Endothelial cell of umbilical vein (primary cell): ENCODE measurements around the gene CCNY. TPM values are rescaled to one million over a fixed set of nuclear protein-coding genes. Genes with fewer than 3 reads are reported as not detected.

ENCODE experiments used
- BruUV-seq: library from RNA; stranded (reverse); fragments of 400-500 nt; replicated peaks from 2 replicates; lab custom pipeline; 2021; lab: Mats Ljungman, UMichigan
- CTCF ChIA-PET: fragments of 300-600, 350-600 bp; sonication (Branson Sonifier 250); formaldehyde crosslinking; loops from one replicate; lab custom pipeline; 2021; ENCODE audit warnings: antibody characterized with exemption, inconsistent platforms; lab: Charles Lee
- POLR2A ChIA-PET: fragments of 300-600, 350-600 bp; sonication (Branson Sonifier 250); formaldehyde crosslinking; loops from one replicate; lab custom pipeline; 2021; ENCODE audit warnings: antibody characterized with exemption, inconsistent platforms; lab: Charles Lee
- DNase-seq: peaks from one replicate; pipeline ENCODE4 v3.0.0-alpha.2; 2011; ENCODE audit warnings: low read depth, low spot score
- FAIRE-seq: peaks from 2 replicates; lab custom pipeline; 2011; peaks lifted over from hg19 to GRCh38; lab: Jason Lieb, UNC
- H2AFZ ChIP-seq: 2 replicates; pipeline ENCODE4 v1.6.0; 2012; ENCODE audit warnings: low read depth, low read length, control low read depth, inconsistent platforms
- H3K27ac ChIP-seq: 2 replicates; pipeline ENCODE4 v1.5.1; 2011; ENCODE audit warnings: low read depth, mild to moderate bottlenecking, control low read depth, low read length, moderate library complexity; ENCODE audit not compliant: insufficient read depth
- H3K27me3 ChIP-seq, 2 experiments: 2 replicates each; pipeline versions ENCODE4 v1.6.0 to v1.6.1; 2011; ENCODE audit warnings: low read length in 2 of 2, mixed read lengths in 1 of 2; ENCODE audit not compliant: control insufficient read depth in 2 of 2, insufficient read depth in 2 of 2
- H3K36me3 ChIP-seq, 2 experiments: 2 replicates in 1 of 2; 3 replicates in 1 of 2; pipeline ENCODE4 v1.5.1; 2011; ENCODE audit warnings: low read length in 2 of 2, mild to moderate bottlenecking in 1 of 2, moderate library complexity in 1 of 2; ENCODE audit not compliant: control insufficient read depth in 2 of 2, insufficient read depth in 2 of 2; ENCODE audit errors: extremely low read depth in 1 of 2
- H3K4me1 ChIP-seq: 3 replicates; pipeline ENCODE4 v1.5.1; 2011; ENCODE audit warnings: mild to moderate bottlenecking, low read length; ENCODE audit not compliant: control insufficient read depth, insufficient read depth; ENCODE audit errors: extremely low read depth
- H3K4me2 ChIP-seq: 2 replicates; pipeline ENCODE4 v1.6.1; 2011; ENCODE audit warnings: low read length, control low read depth, mixed read lengths; ENCODE audit not compliant: insufficient read depth
- H3K4me3 ChIP-seq, 3 experiments: fragments of 200-600 bp in 1 of 3; sonication (generic), shearing (Covaris generic) in 1 of 3; replicated peaks in 1 of 3; 2 replicates each; pipeline ENCODE4 v1.5.1; 2011 to 2016; ENCODE audit warnings: control low read depth in 3 of 3, low read length in 3 of 3, mild to moderate bottlenecking in 2 of 3, inconsistent platforms in 1 of 3, low read depth in 1 of 3, moderate library complexity in 1 of 3; ENCODE audit not compliant: insufficient read depth in 1 of 3
- H3K79me2 ChIP-seq: 2 replicates; pipeline ENCODE4 v1.6.0; 2012; ENCODE audit warnings: low read length, inconsistent platforms; ENCODE audit not compliant: control insufficient read depth, insufficient read depth
- H3K9ac ChIP-seq: replicated peaks from 2 replicates; pipeline ENCODE3; 2011; ENCODE audit warnings: low read length, control low read depth; ENCODE audit not compliant: insufficient read depth; ENCODE audit errors: extremely low read depth
- H3K9me1 ChIP-seq: replicated peaks from 3 replicates; pipeline ENCODE4 v1.6.0; 2011; ENCODE audit warnings: mild to moderate bottlenecking, low read length; ENCODE audit not compliant: control insufficient read depth, insufficient read depth; ENCODE audit errors: extremely low read depth
- H3K9me3 ChIP-seq: replicated peaks from 2 replicates; pipeline ENCODE4 v1.5.1; 2012; ENCODE audit warnings: low read length, inconsistent platforms; ENCODE audit not compliant: control insufficient read depth, insufficient read depth
- H4K20me1 ChIP-seq: replicated peaks from 2 replicates; pipeline ENCODE3; 2011; ENCODE audit warnings: mild to moderate bottlenecking, low read length; ENCODE audit not compliant: control insufficient read depth, insufficient read depth; ENCODE audit errors: extremely low read depth
- EZH2 ChIP-seq: IDR thresholded peaks from 2 replicates; pipeline ENCODE4 v1.6.1; 2012; ENCODE audit warnings: borderline replicate concordance, low read depth, mild to moderate bottlenecking, moderate library complexity, low read length, inconsistent platforms; ENCODE audit not compliant: severe bottlenecking
- FOS ChIP-seq: IDR thresholded peaks from 2 replicates; pipeline ENCODE4 v1.6.1; 2011; ENCODE audit warnings: mild to moderate bottlenecking, low read length, moderate library complexity, borderline replicate concordance; ENCODE audit not compliant: insufficient read depth
- JUN ChIP-seq: IDR thresholded peaks from 2 replicates; pipeline ENCODE4 v1.6.1; 2011; ENCODE audit warnings: borderline replicate concordance, low read depth; ENCODE audit not compliant: insufficient read length, insufficient read depth
- MYC ChIP-seq: IDR thresholded peaks from one replicate; pipeline ENCODE4 v1.6.1; 2011; ENCODE audit warnings: mild to moderate bottlenecking, low read depth, low read length
- POLR2A ChIP-seq: IDR thresholded peaks from 2 replicates; pipeline ENCODE4 v1.6.1; 2012; ENCODE audit warnings: low read depth, mild to moderate bottlenecking, control low read depth, low read length
- POLR2AphosphoS5 ChIP-seq: IDR thresholded peaks from 2 replicates; pipeline ENCODE4 v1.6.1; 2012; ENCODE audit warnings: low read depth, mild to moderate bottlenecking, control low read depth, low read length, moderate library complexity; ENCODE audit not compliant: insufficient read depth
- dilution Hi-C: fragments of 300-500 bp; cut with MboI; formaldehyde crosslinking; loops from one replicate; pipeline ENCODE4 v1.15.0; 2019; ENCODE audit warnings: low sequenced_read_pairs; ENCODE audit not compliant: extremely low pct_ligation_motif_present
- intact Hi-C: fragments of 100-400 bp; cut with micrococcal nuclease; formaldehyde crosslinking; loops from one replicate; pipeline ENCODE4 v1.10.0; 2022
- polyA plus RNA-seq, 4 experiments: library from polyadenylated mRNA; depleted of rRNA in 3 of 4; stranded (reverse) in 3 of 4; unstranded in 1 of 4; fragments of >200 nt; gene quantifications; 2 replicates each; pipeline versions ENCODE4 v1.2.1 to v1.2.3, GENCODE V29; 2011 to 2012; ENCODE audit warnings: missing spikeins in 1 of 4
- total RNA-seq: library from RNA; stranded (reverse); gene quantifications from 2 replicates; pipeline ENCODE4 v1.2.3, GENCODE V29; 2021
- TF ChIP-seq, protein P1 (sequence below): IDR thresholded peaks from 2 replicates; pipeline ENCODE4 v1.6.1; 2011; ENCODE audit not compliant: insufficient read depth, insufficient read length
- TF ChIP-seq, protein P2 (sequence below), 2 donors: IDR thresholded peaks; 1 replicate in 1 of 2; 2 replicates in 1 of 2; pipeline ENCODE4 v1.5.1; 2011; ENCODE audit warnings: low read length in 2 of 2, mild to moderate bottlenecking in 2 of 2, moderate library complexity in 2 of 2, control low read depth in 1 of 2, inconsistent platforms in 1 of 2, low read depth in 1 of 2; ENCODE audit not compliant: insufficient read depth in 1 of 2; ENCODE audit errors: extremely low read depth in 1 of 2

The CCNY gene
- total and polyA plus RNA-seq, 2 donors (not counting 3 experiments of a cell fraction or from before 2014, with no cell fraction given): 61.5 to 107 TPM

GRCh38 chr10:35569111-35569707 is 232.9 kb downstream of the CCNY start:
- TSS peak; percentile 73 for BruUV-seq
- Histone ChIP-seq H3K4me2 (no peak overlapping the region), H3K4me3 (no peak overlapping the region), H3K27me3 (no peaks in the 10 kb centered on the region), H2AFZ (no peak overlapping the region), H3K4me1 (peaks cover 13% of the 10 kb centered on the region), H3K9me3 (no peaks in the 10 kb centered on the region), H3K27ac (no peak overlapping the region), H3K9ac (no peak overlapping the region), H3K79me2 (no peaks in the 10 kb centered on the region), H3K36me3 (peaks cover 11 to 31% of the 10 kb centered on the region in 2 experiments), H4K20me1 (no peaks in the 10 kb centered on the region), H3K9me1 (no peaks in the 10 kb centered on the region)
- intact Hi-C loops (loop anchor here (10.0 kb wide), 1 partner anchor 444 kb away; the partner anchor contains the start of gene CREM), dilution Hi-C loops (no loop called here)
- POLR2A ChIA-PET: no interaction called here
- no peak for TF ChIP-seq POLR2A
- no peak for TF ChIP-seq JUN
- no peak for TF ChIP-seq EZH2
- no peak for TF ChIP-seq FOS
- TF ChIP-seq, protein P1, sequence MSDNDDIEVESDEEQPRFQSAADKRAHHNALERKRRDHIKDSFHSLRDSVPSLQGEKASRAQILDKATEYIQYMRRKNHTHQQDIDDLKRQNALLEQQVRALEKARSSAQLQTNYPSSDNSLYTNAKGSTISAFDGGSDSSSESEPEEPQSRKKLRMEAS: no peak
- TF ChIP-seq MYC: no peak
- TF ChIP-seq, protein P2, sequence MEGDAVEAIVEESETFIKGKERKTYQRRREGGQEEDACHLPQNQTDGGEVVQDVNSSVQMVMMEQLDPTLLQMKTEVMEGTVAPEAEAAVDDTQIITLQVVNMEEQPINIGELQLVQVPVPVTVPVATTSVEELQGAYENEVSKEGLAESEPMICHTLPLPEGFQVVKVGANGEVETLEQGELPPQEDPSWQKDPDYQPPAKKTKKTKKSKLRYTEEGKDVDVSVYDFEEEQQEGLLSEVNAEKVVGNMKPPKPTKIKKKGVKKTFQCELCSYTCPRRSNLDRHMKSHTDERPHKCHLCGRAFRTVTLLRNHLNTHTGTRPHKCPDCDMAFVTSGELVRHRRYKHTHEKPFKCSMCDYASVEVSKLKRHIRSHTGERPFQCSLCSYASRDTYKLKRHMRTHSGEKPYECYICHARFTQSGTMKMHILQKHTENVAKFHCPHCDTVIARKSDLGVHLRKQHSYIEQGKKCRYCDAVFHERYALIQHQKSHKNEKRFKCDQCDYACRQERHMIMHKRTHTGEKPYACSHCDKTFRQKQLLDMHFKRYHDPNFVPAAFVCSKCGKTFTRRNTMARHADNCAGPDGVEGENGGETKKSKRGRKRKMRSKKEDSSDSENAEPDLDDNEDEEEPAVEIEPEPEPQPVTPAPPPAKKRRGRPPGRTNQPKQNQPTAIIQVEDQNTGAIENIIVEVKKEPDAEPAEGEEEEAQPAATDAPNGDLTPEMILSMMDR (IDR thresholded peaks at IDR 0.05; ENCODE audit: extremely low read depth in 1 of 2, insufficient read depth in 1 of 2, low read depth in 1 of 2, low read length in 2 of 2): no peak
- TF ChIP-seq POLR2AphosphoS5: no peak
- no peak for FAIRE-seq
- DNase-seq: no peak
- CTCF ChIA-PET: no interaction called here
